HG02798 (cell line): ENCODE results near the gene NR2F2.

Experiments
- ATAC-seq: cut with Tn5 transposase; IDR thresholded peaks from one replicate; pipeline ENCODE4 v1.9.1; 2021; ENCODE audit warnings: mild to moderate bottlenecking; ENCODE audit not compliant: unreplicated experiment, poor library complexity

The NR2F2 gene

GRCh38 chr15:96314963-96315362 lies 15.5 kb upstream of the NR2F2 start:
- no peak for ATAC-seq

DNA sequence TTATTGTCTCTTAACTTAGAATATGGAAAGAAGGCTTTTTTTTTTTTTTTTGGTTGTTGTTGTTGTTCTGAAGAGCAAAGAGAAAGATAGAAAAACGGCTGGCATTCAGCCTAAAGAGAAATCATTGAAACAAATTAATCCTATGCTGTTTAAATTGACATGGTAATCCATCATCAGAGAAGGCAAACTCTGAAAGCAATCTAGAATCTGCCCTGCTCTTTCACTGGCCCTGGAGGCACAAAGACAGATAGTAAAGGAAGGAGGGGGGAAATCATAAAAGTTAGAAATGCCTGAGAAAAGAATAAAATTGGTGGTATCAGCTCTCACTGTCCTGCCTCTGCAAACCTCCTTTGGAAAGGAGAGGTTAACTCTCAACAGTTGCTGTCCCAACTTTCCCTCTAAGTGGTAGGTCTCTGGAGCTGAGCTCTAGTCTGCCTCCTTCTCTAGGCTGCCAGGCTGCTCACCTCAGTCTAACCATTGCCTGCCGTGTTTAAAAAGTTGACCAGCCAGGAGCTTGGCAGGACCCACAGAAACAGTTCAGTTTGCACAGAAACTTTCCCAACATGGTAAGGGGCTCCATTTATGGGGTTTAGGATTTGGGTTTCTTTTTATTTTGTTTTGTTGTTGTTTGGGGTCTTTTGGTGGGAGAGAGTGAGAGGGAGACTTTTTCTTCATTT lies 13.4 kb upstream of the NR2F2 start:
- no peak for ATAC-seq

- ATAC-seq = no peak
Observed at GRCh38 chr15:96320107-96320506, 10.4 kb upstream of the NR2F2 start.

DNA sequence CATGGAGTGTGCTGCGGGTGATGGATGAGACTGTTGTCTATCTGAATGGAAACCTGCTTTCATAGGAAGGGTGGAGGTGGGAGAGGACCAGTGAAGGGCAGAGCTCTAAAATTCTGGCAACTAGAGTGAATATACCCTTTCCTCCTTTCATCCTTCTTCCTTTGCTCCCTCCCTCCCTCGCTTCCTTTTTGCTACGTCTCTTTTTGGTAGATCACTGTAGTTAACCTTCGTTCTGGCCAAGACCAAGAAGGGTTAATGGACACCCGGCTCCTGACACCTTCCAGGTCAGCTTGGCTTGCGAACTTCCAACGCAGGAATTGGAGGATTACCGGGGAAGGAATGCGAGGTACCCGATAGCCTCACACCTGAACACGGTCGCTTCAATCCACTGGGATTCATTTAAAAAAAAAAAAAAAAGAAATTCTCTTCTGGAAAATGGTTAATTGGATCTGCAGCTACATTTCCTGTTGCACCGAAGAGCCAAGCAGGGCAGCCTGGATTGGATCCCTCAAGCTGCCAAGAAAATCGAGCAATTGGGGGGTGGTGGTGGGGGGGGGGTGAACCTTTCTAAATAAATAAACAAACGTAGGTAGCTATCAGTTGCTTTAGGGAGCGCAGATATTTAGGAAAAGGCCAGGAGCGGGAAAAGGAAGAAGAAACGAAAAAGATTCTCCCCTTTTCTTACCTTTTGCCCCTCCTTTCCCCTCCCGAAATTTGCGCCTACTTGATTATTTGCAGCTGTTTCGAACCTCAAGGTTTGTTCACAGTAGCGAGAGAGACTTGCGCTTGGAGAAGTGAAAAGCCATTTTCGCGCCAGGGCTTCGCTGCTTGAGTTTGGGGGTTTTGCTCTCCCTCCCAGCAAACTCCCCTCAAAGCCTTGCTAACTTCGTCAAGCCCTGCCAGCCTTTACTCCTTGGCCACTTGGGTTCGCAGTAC lies 9.5 kb upstream of the NR2F2 start:
- ATAC-seq = no peak

DNA sequence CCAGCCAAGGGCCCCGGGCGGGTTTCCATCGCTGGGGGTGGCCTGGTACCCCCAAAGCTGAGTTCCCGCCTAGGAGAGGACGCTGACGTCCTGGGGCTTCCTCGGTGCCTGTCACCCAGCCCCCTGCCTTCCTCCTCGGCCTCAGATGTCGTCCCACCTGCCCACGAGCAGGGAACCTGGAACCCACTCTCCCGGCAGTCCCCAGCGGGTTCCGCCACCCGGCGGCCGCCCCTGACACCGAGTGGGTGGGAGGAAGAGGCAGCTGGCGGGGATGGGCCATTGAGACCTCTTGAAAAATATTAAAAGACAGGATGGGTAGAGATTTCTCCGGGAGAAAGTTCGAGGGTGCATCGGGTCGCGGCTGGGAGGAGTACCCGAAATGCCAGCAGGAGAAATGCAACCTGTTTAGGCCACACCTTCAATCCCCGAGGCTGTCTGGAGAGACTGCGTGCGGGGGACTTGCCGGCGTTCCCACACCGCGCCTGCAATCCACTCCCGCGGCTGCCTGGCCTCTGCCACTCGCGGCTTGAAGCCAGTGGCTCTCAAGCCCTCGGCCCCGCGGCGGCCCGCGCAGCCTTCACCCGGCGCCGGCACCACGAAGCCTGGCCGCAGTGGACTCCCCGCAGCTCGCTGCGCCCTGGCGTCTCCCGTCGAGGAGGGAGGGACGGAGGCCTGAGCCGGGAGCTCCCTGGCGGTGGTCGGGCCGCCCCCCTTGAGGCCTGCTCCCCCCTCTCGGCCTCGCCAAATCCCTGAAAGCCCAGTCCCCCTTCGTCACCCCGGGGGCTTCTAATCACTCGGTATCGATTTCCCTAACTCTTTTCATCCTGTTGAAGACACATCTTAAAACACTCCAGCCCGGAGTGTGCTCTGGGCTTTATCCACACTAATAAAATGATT lies 8.6 kb upstream of the NR2F2 start:
- no peak for ATAC-seq

DNA sequence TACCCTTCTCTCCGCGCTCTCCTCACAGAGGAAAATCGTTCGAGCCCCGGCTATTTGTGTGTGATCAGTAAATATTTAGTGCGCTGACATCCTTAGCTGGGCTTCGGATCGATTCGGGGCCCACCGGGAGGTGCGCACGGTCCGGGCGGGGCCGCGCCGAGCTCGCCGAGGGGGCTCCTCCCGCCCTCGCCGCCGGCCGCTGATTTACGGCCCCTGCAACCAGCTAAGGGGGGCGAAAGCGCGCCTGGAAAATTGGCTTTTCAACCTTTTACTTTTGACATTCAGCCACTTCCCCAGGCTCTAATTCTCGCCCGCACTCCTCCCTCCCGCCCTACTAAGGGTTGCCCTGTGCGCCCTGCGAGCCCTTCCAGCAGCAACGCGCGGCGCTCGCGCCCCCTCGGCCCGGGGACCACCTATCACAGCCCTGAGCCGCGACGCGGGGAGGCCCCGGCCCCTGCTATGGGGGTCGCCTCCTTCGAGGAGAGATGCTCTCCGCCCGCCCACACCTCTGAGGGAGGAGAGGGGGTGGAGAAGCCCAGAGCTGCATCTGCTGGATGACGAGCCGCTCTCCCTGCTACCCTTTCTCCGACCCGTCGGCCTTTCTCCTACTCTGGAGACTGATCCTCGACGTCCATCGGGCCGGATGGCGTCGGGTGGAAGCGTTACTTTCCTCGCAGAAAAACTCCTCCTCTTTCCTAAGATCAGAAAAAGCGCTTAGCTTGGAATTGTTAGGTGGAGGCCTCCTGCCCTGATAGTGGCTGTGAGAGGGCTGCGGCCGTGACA lies 7.8 kb upstream of the NR2F2 start:
- ATAC-seq = no peak

GRCh38 chr15:96323319-96324145 lies 7.0 kb upstream of the NR2F2 start:
- no peak for ATAC-seq

DNA sequence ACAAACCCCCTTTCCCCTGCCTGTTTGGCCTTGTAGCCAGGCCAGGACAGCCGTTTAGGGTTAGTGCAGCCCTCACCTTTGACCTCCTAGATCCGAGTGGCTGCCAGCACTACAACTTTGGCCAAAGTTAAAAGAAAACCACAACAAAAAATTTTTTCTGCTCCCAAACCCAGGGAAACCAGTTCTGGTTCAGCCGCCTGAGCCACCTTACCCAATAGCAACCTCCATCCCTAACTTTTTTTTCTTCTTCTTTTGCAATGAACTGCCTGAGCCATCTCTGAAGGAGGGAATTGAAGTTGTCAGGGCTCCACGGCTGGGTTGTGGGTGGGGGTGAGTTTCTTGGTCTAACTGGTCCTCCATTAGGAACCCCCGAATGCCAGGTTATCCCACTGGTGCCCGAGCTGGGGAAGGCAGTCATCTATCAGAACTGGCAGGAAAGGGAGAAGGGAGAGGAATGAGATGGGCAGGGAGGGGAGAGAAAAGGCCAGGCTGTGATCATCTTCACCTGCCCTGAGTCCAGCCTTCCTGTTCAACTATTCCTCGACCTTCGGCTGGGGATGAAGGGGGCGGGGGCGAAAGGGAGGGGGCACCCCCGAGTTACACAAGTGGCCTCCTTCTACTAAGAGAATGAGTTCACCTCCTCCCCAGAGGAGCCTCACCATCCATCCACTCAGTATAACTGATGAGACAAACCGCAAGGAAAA lies 6.2 kb upstream of the NR2F2 start:
- no peak for ATAC-seq

- no peak for ATAC-seq
Observed at GRCh38 chr15:96324940-96325540, 5.5 kb upstream of the NR2F2 start.

- no peak for ATAC-seq
Observed at GRCh38 chr15:96325541-96326327, 4.8 kb upstream of the NR2F2 start.

DNA sequence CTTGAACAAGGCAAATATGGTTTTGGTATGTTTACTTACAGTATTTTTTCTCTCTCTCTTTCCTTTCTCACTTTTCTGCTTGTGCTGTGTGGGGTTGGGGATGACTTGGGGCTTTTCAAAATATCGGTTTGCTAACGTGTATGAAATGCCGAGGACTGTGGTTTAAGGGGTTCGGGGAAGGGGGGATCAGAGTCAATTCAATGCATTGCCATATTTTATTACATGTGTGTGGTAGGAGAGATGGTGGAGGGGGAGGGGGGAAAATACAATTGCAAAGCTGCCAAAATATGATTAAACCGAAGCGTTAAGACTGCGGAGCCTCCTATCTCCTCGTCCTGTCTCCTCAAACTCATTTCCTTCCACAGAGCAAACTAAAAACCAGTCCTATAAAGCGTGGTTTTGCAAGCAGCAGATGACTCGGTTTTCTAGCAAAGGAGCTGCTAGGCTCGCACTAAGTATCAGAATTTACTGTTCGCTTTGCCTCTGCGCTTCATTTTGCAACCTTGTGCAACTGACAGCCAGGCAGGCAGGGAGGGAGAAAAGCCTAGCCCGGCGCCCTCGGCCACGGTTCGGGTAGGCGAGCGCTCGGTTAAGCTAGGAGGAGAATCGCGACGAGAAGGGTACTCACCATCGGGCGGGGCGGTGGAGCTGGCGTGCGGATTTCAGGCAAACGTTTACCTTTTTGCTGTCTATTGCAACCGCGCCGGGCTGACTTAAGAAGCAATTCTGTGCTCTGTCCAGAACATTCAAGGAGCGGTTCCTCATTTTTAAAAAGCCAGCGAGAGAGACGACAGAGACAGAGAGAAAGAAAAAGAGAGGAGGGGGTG lies 4.0 kb upstream of the NR2F2 start:
- ATAC-seq = no peak

DNA sequence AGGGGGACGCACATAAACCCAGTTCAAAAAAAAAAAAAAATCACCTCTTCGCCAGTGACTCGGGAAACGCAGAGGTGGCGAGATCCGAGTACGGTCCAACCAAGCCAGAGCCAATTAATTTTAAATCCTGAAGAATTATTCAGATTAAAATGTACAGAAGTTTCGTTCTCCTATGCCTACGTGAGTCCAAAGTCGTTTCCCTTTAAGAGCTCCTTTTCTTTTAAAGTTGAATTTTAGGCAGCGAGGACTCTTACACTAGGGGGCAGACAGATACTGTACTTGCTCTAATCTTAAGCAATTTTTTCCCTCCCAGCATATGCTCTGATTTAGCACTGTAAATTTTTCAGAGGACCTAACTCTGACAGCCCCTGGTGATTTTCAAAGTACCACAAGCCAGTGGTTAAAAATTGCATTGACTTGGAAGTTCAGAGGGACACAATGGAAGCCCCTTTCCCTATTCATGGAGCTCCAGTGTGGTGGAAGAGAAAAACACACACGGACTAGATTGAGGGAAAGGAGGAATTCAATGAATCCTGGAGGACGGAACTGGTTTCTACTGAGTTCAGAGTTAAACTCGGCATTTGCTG lies 3.3 kb upstream of the NR2F2 start:
- ATAC-seq = no peak

DNA sequence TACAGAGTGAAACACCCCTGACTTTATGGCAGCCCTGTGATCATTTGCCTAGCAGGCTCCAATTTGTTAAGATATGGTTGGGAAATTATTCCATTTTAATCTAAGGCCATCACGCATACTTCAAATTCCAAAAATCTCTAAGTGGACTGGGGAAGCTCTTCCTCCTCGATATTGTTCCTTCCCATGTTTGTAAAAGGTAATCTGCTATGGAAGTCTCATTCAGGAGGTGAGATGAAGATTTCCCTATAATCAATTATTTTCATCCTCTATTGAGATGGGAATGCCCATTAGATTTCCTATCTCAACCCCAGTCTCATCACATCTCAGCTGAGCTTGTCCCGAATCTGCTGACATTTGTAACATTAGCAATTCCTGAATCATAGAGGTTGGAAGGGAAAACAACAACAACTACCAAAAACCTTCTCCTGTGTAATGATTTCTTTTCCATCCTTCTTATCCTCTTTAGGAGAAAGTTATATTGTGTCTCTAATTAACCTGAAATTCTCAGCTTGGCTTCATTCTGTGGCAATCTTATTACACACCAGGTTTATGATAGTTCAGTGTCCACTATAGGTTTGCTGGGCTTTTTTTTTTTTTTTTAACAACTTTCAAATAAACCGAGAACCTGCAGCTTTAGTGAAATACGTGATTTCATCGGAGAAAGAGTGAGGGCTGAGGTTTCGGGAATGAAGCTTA lies 2.2 kb upstream of the NR2F2 start:
- ATAC-seq = no peak

DNA sequence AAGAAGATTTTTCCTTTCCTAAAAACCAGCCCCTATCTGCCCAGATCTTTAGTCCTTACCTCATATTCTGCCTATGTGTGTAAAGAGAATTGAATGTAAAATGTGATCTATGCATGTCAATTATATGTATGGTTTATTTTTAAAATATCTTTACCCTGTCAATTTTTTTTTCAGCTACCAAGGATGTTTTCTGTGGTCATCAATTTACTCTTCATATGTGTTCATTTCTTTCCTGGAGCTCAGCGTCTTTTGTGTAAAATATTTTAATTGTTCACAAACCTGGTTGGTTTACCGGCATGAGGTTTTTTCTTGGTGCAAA lies 1.7 kb upstream of the NR2F2 start:
- ATAC-seq = no peak

DNA sequence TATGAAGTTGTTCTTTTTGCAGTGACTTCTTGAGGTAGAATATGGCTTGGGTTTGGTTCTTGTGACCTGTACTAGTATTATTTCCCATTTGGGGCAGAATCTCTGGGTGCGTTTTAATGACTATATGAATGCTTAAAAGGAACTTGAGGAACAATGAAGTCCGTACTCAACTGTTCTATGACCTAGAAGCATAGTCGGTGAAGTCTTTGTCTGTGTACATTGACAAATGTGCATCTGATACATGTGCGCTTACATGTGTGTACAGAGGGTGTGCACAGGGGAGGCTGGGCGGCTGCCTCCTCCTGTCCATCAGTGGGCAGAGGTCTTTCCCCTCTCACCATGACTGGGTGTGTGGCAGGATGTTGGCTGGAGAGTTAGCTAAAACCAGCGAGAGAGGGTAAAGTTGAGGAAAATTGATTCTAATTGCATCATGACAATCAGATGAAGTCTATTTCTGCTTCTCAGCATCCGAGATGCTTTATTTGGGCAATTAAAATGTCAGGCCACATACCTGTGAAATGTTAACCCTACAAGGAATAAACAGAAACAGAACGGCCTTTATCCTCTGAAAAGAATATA lies 1.0 kb upstream of the NR2F2 start:
- ATAC-seq = no peak
